GM19452 (cell line): Measurements from ENCODE around the gene VAV2.

Source experiments
- ATAC-seq: cut with Tn5 transposase; IDR thresholded peaks from one replicate; pipeline ENCODE4 v1.9.1; 2021; ENCODE audit not compliant: unreplicated experiment

The VAV2 gene

DNA sequence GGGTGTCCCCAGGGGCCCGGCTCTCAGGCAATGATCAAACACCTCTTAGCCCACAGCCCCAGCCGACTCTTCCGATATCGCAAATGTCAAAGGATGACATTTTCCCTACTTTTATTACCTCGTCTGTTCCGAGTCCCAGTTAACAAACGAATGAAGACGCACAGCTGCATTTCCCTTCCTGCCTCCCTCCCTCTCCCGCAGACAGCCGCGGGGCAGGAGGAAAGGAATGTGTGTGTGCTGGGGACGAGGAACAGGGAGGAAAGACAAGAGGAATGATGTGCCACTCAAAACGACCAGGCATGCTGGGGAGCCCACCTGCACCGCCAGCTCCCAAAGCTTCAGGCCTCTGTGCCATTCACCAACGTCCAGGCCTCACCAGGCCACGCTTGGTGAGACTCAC lies 128.1 kb downstream of the VAV2 start:
- no peak for ATAC-seq

DNA sequence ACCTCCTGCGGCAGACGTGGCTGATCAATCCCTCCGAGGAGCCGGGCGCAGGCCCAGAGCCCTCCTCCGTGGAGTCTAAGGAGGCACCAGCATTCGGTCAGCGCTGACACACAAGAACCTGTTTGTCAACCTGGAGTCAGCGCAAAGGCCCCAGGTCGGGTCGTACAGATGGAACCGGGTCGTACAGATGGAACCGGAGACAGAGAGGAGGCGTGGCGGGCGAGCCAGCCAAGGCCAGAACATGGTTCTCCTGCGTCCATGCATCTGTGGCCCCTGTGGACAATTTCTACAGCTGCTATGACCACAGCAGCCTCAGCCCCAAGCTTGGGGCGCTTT lies 128.9 kb downstream of the VAV2 start:
- no peak for ATAC-seq

DNA sequence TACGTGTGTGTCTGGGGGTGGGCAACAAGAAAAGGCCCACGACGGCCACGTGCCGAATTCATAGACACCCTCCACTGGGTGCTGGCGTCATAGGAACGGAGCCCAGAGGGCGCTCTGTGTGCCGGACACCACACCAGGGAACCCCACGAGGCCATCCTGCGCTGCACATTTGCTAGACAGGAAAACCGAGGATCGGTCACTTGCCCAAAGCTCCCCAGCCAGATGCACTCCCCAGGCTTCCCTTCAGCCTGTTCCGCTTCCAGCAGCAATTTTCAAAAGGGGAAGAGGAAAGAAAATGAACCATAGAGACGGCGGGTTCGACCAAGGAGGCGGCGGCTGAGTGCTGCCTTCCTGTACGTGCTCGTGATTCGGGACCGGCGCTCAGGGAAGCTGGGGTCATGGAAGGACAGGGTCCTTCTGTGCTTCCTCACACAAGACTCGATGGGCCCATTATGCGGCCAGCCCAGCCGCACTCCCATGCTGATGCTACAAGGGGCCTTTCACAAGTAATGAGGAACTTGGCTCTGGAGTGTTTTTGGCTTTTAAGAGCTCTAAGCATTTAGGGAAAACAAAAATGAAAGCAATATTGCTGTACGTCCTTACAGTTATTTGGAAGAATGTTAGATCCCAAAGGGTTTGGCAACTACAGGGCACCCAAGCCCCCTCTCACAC lies 129.4 kb downstream of the VAV2 start:
- no peak for ATAC-seq

DNA sequence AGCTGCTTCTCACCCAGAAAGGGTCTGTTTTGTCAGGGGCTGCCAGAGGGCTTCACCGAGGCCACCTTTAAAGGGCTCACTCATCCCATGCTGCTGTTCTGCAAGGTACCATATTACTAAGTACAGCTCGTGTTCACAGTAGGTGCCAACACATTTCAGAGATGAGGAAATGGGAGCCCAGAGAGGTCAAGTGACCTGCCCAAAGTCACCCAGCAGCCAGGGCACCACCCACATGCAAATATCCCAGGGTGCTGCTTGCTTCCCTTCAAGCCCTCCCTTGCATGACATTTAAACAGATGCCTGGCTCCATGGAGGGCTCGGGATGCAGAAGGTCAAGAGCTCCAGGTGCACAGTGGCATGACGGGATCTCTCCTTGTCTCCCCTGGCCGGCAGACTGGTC lies 130.4 kb downstream of the VAV2 start:
- no peak for ATAC-seq

DNA sequence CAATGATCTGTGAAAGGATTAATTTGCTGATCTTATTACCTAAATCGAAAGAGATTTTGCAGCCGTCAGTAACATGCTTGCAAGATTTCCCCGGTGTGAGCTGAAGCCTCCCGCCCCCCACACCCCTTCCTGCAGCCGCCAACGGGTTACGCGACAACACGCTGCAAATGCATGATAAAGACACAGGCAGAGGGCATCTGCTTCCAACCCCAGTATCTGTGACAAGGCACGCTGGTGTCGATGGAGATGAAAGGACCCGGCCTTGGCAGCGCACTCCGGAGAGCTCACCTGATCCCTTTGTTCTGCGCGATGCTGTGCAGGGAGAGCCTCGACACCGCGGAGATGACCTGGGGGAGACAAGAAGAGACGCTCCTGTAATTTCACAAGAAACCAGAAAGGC lies 131.0 kb downstream of the VAV2 start:
- ATAC-seq, result no peak

DNA sequence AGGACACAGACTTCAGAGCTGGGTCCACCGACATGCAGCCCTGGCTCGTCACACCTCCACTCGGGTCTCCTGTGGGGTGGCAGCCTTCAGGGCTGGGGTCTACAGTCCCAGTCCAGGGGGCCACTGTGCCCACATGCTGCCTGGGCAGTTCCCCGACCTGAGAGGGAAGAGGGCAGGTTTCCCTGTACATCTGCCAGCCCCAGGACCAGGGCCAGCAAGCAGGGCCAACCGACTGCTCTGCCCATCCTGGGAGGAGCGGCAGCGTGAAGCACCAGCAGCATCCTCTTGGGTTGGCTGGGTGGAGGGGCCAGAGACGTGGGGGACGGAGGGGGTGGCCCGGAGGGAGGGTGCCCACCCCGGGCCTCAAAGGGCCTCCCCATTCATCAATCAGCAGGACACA lies 133.4 kb downstream of the VAV2 start:
- no peak for ATAC-seq

DNA sequence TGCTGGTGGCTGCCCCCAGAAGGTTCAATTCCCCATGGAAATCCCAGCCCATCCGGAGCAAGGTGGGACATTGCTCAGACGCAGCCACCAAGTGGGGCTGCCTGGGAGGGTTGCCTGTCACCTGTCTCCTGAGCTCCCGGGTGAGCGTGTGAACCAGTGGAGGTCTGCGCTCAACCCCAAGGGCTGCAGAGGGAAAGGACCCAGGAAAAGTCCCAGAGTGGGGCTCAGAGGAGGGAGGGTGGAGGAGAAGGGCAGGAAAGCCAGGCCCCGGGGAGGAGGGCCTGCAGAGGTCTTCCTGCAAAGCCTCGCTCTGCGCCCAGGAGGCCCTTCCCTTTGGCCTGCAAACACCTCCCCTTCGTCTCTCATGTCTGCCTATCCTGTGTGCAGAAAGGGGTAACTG lies 134.5 kb downstream of the VAV2 start:
- no peak for ATAC-seq

DNA sequence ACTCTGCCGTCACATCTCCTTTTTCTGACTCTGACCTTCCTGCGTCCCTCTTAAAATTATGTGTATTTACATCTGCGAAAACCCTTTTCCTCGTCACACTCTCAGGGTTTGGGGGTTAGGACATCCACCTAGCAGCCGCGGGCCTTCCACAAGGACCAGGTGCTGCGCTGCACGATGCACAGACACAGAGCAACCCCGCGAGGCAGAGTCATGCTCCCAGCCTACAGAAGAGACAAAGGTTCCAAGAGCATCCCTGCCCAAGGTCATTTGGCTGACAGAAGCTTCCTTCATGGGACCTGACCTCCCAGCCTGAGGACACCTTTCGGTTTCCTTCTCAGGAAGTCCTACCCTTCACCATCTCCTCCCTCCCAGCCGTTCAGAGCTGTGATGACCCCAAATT lies 135.3 kb downstream of the VAV2 start:
- no peak for ATAC-seq

DNA sequence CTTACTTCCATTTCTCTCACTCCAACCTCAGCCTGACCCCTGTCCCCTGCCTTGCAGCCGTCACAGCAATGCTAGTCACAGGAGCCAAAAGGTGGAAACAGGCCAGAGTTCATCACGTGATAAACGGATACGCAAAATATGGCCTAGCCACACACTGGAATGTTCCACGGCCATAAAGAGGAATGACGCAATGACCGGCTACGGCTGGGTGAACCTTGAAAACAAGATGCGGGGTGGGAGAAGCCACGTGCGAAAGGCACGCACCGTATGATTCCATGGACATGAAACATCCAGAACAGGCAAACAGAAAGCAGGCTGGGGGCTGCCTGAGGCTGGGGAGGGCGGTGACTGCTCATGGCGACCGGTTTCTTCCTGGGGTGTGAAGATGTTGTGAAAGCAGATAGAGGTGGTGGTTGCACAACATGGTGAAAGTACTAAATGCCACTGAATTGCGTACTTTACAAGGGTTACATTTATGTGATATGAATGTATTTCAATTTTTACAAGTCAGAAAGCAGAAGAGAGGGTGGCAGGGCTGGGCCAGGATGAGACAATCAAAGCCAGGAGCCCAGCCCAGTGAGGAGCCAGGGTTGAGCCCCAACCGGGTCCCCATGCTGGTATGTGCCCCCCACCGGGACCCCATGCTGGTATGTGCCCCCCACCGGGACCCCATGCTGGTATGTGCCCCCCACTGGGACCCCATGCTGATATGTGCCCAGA lies 136.2 kb downstream of the VAV2 start:
- no peak for ATAC-seq

DNA sequence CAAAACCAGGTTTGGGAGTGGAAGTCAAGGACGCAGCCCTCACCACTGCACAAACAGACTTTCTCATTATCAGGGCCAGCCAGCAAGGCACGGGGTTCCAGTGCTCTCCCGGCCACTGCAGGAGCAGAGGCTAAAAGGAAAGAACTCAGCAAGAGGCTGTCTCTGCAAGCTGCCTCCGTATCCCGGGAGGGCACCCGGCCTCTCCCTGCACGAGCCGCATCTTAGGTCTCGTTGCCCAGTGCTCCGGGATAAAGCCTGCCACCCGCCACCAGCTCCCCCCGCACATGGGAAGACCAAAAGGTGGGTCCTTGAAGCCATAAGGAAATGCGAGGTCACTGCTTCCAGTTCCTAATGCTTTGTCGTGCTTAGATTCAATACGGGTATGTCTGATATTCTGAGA lies 136.8 kb downstream of the VAV2 start:
- no peak for ATAC-seq

DNA sequence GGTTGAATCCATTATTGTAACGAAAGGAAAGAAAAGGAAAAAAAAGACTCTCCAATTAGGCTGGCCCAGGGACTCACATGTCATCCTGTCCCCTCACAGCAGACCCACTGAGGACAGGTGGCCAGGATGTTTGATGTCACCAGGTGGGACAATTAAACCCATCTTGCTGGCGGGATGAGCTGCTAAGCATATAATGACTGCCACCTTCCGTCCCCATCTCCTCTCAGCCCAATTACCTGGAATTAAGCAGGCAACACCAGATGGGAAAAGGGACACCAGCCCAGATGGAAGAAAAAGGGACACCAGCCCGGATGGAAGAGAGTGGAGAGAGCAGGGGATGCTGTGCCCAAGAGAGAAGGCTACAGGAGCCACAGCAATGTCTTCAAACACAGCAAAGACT lies 137.4 kb downstream of the VAV2 start:
- ATAC-seq, result no peak

DNA sequence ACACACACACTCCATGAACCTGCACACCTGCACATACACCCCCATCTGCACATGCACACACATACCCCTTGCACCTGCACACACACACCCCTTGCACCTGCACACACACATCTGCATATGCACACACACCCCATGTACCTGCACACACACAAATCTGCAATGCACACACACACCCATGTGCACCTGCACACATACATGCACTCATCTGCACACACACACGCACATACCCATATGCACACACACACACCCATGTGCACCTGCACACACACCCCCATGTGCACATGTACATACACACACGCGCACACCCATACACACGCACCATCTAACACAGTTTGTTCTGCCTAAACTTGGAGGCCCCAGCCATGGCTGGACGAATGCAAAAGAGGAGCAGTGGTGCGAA lies 138.1 kb downstream of the VAV2 start:
- no peak for ATAC-seq

DNA sequence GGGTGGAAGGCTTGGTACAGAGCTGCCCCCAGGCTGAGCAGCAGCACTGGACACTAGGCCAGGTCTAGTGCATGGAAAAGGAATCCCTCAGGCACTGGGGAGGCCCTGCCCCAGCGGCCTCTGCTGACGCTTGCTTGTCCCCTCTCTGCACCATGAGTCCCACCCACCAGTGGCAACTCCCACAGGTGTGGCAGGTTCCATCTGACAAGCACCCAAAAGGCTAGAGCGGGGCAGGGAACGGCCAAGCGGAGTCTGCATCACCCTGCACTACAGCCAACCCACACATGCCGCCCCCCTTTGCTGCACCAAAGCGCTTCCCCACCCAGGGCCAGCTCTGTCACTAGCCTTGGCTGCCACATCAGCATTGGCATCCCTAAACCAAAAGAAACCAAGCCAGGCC lies 138.8 kb downstream of the VAV2 start:
- ATAC-seq, result no peak

DNA sequence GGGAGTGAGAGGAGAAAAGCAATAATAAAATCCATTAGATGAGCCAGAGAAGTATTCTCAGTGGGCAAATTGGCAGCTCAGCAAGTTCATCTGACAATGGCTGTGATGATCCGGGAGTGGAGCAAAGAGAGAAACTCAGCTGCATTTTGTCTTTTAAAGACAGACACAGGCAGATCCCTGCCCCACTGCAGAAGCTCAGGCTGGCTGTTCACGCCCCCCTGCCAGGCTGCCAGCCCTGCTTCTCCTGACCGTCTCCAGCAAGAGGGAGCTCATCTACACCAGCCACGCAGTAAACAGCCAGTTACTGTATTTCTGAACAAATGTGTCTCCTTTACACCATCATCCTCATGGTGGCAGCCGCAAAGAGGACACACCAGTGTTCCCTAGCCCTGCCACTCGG lies 139.7 kb downstream of the VAV2 start:
- no peak for ATAC-seq

DNA sequence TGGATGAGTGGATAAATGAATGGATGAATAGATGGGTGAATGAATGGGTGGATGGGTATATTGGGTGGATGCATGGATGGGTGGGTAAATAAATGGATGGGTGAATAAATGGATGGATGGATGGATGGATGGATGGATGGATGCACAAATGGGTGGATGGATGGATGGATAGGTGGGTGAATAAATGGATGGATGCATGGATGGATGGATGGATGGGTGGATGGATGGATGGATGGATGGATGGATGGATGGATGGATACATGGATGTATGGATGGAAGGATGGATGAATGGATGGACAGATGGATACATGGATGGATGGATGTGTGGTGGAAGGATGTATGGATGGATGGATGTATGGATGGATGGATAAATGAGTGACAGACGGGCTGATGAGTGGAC lies 140.4 kb downstream of the VAV2 start:
- no peak for ATAC-seq

DNA sequence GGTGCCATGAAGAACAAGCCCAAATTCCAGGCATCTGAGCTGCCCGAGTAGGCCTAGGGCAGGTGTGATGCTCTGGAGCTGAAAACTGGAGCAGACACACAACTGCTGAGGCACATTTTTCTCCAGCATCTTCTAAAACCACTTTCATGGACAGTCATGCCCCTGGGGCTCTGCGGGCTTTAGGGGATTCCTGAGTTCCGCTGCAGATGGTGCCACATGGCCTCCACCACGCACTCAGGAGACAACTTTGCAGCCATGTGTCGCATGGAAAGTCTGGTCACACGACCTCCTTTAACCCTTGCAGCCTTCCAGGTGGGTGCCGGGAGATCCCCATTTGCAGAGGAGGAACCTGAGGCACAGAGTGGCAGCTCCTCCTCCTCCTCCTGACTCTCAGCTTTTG lies 141.2 kb downstream of the VAV2 start:
- no peak for ATAC-seq

DNA sequence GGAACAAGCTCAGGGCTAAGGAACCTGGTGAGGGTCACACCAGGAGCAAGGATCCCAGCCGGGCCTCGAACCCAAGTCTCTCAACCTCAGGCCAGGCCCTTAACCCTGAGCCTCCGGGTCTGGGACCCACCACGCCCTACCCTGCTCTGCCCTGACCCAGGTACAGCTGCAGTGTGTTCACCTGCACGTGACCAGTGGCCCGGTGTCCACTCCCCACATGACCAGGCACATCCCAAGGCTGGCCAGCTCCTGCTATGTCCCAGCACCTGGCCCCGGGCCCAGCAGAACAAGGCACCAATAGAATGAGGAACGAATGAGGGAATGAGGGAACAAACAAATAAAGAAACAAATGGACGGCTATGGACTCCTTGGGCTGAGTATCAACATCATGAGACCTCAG lies 142.0 kb downstream of the VAV2 start:
- ATAC-seq, result no peak

DNA sequence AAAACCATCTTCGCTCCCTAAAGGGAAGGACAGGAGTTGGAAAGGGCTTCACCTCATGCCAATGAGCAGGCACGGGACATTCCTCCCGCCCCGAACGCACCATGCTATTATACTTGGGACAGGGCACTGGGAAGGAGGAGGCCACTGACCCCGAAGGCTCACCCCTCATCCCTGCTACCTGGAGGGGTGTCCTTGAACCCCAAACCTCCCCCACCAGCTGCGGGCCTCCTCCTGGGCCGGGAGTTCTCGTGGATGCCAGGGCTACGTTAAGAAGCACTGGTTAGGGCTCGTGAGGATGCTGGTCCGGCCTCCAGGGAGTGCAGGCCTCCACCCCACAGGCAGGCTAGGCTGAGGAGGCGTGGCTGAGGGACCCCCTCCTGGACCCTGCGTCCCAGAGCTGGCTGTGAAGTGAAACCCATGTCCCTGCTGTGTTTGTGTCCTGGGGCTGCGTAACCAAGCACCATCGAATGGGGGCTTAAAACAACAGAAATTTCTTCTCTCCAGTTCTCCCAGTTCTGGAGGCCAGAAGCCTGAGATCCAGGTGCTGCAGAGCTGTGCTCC lies 142.9 kb downstream of the VAV2 start:
- no peak for ATAC-seq

DNA sequence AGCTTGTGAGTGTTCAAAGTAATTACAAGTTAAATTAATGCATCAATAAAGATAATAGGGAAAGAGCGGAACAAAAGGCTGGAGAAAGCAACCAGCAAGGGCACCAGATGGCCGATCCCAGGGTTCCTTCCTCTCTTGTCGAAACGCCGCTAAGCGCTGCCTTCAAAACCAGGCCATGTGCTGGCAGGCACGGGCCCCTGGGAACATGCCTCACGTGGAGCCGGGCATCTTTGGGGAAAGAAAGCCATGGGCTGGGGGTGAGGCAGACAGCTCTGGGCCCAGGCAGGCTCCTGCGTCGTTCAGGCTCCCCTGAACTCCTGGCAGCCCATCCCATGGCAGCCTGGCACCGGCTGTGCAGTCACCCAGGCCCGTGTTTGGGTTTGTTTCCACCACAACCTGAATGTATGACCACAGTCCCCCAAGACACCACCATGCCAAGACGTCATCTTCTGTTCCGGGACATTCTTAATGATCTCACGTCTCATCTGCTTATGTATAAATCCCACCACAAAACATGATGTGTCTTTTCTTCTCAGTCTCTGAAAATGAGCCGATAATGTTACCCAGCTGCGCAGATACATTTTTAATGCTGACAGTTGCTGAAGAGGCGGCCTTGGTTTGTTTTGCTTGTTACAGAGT lies 143.5 kb downstream of the VAV2 start:
- ATAC-seq, result no peak

DNA sequence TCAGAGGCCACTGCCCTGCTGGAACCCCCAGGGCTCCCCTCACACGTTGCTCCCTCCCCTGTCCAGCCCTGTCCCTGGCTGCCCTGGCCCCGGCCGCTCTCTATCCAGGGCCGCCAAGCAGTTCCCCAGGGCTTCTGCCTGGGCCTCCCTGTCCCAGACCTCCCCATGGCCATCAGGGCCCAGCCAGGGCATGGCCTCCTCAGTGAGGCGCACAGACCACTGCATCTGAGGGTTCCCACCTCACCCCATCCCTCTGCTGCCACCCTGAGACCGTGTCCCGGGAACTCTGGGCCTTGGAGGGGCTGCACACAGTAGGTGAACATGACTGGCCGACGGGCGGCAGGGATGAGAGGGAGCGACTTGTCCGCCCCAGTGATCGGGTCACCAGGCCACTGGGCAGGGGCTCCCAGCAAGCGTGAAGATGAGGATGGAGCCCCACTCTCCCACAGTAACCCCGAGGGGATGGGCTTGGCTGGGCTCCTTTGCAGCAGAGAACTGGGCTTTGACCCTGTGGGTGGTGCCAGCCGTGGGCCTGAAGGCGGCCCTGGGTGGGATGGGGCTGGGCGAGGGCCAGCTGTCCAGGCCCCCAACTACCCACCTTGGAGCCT lies 145.5 kb downstream of the VAV2 start:
- ATAC-seq, result no peak

DNA sequence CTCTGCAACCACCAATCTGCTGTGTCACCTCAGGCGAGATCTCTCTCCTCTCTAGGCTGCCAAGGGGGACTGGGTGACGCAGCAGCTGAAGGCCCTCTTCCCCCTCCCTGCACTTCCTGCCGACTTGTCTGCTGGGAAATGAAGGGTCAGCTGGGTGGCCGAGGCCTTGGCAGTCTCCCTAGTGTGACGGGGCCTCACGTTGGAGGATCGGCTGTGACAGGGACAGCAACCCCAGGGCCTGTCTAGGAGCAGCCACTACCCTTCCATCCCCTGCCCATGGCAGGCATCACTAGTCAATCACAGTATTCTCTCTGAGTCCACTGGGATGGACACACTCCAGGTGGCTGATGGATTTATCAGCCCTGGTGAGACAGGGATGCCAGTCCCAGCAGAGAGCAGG lies 146.7 kb downstream of the VAV2 start:
- no peak for ATAC-seq

DNA sequence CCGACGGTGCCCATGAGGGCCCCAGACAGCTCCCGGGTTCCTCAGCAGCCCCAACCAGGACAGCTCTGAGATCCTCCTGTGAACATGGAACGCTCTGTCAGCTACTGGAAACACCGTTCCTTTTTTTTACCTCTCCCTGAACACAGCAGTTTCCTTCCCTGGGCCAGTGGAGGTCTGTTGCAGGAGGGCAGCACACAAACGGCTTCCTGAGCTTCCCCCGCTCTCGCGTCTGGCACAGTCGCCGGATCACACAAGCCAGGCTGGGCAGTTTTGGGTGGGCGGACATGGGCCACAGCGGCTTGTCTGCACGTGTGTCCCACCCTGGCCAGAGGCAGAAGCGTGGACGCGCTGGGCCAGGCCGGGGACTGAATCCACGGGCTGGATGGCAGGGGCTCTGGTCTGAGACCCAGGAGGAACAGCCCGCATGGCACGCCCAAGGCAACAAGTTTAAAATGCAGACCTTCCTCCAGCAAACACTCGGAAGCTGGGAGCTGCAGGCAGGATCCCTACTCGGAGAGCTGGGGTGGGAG lies 147.2 kb downstream of the VAV2 start:
- no peak for ATAC-seq
